HG03097 (cell line): Measurements from ENCODE around the gene GRK5.

Source experiments
- ATAC-seq: cut with Tn5 transposase; IDR thresholded peaks from one replicate; pipeline ENCODE4 v1.9.1; 2021; ENCODE audit not compliant: unreplicated experiment, low FRiP score

Gene GRK5

GRCh38 chr10:119313644-119314043, 106.3 kb downstream of the GRK5 start:
- peak; percentile 65 for ATAC-seq

DNA sequence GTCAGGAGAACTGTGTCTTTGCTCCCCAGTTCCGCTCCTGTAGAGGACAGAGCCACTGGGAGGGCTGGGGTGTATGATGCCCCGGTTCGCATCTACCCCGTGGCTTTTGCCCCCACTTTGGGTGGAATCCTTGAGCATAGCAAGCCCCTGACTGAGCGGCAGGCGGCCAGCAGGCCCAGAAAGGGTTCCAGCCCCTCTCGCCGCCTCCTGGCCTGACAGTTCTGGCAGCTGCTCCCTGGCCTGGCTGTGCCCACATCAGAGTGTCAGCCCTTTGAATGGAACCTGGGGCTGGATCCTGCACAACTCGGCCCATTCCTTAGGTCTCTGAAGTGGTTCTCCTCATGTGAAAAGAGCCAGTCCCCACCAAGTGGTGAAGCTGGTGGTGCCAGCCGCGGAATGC, 106.7 kb downstream of the GRK5 start:
- ATAC-seq = no peak

DNA sequence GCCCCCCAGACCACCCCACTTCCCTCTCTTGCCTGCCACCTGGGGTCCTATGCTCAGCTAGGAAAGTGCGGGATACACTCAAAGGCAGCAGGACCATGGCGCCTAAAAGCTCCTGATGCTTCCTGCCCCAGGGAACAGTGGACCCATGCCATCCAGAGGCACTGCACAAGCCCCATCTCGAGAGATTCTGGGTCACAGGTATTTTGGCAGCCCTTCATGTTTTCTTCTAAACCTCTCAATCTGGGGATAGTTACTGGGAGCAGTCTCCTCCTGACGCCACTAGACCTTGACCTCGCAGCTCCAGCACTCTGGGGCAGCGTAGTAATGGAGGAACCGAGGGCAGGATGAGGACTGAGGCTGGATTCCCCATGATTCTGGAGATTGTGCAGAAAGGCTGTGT, 107.1 kb downstream of the GRK5 start:
- ATAC-seq = no peak

DNA sequence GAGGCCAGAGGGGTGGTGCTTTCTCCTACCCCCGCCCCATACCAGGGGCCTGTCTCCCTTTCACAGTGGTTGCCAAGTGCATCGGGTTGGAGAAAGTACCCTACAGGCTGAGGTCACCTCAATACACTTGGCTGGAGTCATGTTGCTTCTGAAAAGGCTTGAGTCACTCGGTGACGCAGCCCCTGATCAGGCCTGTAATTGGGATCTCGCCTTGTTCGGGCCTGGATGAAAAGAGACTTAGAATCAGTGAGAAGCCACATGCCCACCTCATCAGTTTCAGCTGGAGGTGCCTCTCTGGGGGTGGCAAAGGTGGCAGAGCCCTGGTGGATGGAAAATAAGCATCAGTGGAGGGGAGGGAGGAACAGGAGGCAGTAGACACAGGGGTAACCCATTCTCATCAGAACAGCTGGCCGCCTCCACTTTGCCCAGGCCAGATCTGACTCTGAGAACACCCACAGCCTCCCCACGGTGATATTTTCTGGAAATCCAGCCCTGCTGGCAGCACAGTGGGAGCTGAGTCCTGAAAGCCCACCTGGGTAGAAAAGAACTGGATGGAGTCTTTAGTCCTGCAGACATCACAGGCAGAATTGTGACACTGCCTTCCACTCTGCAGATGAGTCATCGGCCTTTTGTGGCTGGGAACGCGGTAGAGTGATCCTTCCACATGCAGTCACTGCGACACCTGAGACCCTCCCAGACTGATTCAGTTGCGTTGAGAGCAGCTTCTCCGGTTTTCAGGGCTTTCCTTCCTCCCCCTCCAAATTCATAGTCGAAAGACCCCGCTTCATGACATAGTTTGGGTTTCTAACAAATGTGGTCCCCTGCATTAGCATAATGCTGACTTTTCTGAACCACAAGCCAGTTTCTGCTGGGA, 108.0 kb downstream of the GRK5 start:
- no peak for ATAC-seq

DNA sequence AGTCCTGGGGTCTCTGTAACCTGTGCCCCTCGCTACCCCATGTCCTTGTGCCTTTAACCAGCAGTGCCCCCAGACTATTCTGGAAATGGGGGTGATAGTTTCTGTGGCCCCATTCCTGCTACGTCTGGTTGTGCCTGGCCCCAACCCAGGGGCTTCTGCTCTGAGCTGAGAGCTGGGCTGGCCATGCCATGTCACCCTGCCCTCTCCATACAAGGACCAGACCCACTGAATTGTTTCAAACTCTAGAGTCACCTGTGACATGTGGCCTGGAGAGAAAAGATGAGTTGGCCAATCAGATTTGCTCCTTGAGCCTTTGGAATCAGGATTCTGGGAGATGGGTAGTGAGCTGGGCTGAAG, 108.6 kb downstream of the GRK5 start:
- no peak for ATAC-seq

DNA sequence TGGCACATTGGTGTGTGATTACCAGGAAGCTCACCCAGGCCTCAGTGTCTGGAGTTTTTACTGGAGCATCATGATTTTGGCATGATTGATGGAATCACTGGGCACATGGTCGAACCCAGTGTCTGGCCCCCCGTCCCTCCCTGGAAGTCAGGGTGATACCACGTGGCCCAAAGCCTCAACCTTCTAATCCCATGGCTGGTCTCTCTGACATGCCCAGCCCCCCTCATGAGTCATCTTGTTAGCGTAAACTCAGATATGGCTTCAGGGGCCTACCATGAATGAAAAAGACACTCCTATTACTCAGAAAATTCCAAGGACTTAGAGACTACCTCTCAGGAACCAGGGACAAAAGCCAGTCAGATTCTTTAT, 109.3 kb downstream of the GRK5 start:
- ATAC-seq = no peak

DNA sequence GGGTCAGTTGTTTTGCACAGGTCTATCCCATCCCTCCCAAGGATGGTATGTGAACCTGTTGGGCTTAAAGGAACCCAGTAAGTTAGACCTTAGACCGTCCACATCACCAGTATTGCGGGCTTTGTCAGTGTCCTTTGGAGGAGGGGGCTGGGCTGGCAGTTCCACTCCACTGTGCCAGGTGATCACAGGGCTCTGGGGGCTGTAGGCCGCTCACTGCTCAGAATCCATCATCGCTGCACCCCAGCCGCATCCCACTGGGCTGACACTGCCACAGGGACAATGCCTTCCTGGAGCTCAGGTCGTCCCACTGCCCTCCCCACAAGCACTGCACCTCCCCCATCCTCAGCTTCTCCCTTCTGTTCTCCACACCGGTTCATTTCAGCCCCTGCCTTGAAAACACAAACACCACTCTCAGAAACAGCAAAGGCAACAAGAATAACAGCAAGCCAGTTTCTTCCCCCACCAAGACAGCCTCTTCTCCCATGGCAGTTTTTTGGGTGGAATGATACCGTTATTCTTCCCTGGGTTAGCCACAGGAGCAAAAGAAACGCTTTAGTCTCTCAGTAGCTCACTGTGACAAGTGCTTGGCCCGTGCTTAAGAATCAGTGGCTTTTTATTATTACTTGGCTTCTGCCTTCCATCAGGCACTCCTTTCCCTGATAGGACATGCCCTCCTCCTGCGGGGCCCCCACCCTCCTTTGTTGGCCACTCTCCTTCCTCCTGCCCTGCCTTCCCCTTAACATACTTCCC, 111.2 kb downstream of the GRK5 start:
- no peak for ATAC-seq

DNA sequence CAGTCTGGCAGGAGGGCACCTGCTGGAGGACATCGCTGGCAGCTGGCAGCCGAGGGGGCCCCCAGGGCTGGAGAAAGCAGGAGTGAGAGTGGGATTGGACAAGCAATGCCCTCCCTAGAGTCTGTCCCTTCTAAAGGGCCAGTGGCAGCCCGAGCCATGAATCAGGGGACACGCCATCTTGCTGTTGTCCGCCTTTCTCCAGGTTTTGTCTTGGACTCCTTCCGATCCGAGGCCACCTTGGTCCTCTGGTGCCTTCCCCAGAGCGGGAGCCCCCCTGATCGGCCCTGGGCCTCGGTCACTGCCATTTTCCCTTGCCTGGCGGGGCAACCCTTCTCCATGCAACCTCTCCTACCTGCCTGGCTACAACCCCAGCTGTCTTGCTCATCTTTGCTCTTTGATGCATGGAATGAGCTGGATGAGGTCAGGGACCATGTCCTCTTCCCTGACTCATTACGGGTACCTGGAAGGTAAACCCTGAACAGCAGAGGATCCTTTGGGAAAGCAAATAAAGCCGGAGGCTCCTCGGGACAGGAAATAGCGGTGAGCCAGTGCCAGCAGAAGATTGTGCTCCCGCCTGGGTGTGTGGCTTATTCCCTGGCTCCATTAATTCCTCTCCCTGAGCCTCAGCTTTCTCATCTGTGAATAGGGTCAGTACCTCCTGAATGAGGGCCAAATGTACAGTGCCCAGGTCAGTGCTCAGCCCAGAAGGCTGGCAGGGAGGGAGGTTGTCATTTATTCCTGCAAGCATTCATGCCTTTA, 112.0 kb downstream of the GRK5 start:
- no peak for ATAC-seq

DNA sequence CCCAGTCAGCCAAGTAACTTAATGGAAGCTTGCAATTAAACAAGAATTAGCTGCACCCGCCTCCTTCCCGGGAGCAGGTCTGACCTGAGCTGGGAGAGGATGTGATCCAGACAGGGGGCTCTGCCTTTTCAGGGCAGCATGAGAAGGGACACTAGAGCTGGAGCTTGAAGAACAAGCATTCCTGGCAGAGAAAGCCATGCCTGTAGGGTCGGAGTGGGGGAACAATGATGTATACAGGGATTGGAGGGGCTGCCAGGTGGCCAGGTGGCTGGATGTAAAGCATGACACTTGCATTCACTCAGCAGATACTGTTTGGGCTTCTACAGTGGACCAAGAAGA, 112.5 kb downstream of the GRK5 start:
- no peak for ATAC-seq

GRCh38 chr10:119320981-119321380, 113.6 kb downstream of the GRK5 start:
- no peak for ATAC-seq

DNA sequence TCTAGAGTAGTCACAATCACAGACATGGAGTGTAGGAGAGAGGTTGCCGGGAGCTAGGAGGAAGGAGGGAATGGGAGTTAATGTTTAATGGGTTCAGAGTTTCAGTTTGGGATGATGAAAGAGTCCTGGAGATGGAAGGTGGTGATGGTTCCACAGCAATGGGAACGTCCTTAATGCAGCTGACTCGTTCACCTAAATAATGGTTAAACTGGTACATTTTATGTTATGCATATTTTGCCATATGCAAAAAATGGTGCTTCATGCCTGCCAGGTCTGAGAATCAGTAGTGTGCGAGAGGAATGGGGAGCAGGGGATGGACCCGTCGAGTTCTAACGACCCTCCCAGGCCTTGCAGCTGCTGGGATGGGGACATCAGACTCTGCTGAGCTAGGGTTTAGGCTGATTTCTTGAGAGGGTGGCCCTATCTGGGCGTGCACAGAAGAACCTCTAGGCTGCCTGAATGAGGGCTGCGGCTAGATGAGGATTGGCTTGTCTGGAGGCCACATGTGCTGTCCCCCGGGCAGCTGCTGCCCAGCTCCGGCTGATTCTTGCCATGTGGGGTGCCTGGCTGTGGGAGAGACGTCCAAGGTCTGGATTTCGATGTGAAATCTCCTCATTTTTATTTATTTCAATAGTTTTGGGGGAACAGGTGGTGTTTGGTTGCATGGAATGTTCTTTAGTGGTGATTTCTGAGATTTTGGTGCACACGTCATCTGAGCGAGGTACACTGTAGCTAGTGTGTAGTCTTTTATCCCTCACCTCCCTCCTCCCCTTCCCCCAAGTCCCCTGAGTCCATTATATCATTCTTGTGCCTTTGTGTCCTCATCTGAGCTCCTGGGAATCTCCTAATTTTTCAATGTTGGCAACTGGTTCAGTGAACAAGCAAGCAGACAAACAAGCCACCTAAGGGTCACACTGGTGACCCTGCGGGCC, 116.0 kb downstream of the GRK5 start:
- no peak for ATAC-seq

DNA sequence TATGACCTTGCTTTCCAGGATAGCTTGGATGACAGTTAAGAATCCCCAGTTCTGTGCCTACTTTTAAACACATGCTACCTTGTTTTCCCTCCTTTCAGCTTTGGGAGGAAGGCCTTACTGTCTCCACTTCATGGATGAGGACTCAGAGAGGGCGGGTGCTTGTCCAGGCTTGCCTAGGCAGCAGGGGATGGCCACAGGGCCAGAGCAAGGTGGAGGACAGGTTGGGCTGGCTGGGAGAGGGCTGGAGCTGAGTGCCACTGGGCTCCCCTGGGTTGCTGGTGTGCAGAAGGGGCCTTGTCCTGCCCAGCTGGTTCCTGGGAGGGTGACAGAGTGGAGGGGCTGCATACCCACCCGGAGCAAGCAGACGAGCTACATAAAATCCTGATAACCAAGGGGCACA, 117.8 kb downstream of the GRK5 start:
- no peak for ATAC-seq

GRCh38 chr10:119326167-119326566, 118.8 kb downstream of the GRK5 start:
- ATAC-seq = no peak

- no peak for ATAC-seq
These were observed 119.8 kb downstream of the GRK5 start for GRCh38 chr10:119327096-119327745.

DNA sequence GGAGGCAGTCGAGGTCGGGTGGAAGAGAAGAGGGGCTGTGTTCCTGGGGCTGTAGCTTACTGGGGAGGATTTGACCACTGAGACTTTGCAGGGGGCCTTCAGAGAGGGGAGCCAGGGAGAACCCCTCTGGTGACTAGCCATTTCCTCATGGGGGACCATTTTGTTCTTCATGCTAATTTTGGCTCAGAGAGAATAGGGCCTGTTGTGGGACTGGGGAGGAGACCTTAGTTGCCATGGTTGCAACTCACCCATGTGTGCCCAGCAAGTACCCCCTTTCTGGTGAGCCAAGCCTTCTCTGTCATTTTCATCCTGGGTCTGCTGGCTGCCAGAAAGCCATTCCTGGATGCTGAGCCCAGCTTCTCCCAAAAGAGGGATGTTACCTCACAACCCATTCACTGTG, 120.9 kb downstream of the GRK5 start:
- ATAC-seq = no peak

GRCh38 chr10:119330342-119330741, 123.0 kb downstream of the GRK5 start:
- ATAC-seq = no peak

- ATAC-seq = no peak
These were observed 123.7 kb downstream of the GRK5 start for GRCh38 chr10:119331061-119331460.

DNA sequence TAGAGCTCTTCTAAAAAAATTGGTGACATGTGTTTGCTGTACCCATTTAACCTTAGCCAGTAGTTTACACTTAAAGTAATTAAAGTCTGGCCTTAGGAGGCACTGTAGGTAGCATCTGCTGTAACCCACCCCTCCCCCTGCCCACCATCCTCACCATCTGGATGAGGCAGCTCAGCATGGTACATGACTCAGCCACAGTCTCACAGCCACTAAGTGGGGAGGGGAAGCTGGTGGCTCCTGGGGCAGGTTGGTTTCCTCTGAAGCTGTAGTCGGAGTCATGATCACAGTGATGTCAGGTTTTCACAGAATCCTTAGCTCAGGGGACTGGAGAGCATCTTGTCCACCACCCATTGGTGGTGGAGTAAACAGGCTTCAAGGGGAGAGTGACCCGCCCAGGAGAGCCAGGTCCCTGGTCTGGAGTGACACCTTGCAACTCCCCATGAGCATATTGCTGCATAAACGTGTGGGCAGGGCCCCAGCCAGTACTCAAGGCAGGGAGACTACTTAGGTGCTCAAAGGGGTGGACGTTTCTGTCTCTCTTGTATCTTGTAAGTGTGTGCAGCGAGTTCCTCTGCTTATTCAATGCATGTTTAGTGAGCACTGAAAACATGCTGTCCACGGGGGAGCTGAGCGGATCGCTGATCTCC, 125.9 kb downstream of the GRK5 start:
- no peak for ATAC-seq

DNA sequence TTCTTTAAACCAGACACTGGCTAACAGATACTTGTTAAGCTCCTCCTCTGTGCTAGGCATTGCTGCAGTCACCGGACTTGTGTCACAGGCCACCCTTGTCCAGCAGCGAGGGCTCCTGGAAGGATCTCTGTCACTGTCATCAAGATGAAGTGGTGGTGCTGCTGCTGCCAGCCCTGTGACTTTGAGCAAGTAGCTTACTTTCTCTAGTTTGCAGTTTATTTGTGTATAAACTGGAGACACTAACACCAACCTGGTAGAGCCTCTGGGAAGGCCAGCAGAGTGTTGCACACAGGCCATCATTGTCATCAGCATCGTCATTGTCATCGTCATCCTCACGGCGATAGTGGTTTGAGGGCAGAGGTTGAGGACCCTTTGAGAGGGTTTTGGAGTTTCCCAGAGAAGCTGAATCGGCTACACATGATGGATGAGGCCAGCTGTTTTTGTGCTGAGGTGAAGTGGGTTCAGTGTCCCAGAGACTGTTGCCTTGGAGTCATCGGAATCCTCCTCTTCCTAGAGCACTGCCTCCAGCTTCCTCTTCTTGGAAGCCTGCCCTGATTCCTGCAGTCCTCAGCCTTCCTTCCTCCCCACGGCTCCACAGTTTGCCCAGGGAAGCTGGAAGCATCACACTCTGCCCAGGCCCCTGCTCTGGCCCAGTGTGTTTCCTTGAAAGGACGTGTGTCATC, 128.4 kb downstream of the GRK5 start:
- ATAC-seq = no peak
